ENCODE data around the gene C11orf58.

Gene C11orf58

DNA sequence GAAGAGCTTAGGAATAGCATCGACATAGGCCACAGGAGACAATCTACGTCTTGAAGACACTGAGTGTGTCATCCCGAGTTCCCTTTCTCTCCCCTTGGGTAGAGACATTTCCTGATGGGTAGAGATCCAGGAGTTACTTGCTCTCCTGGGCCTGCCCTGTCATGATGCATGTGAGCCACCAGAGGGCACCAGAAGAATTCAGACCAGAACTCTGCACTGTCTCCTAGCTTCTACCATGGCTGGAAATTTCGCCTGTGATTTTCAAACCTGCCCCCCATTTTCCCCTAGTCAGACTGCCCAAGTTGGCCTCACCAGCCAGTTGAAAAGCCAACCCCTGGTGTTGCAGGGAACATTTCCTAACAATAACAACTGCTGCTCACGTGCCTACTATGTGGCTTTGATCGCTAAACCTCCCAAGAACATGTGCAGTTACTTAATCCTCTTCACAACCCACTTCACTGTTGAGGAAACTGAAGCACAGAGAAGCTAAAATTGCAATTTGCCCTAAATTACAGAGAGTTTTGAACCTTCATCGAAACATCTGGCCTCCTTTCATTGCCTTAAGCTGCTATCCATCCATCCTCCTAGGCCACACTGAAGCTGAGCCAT, 47.2 kb downstream of the C11orf58 start:
- DNase-seq (ENCODE audit: low read depth): peak; percentile 13

DNA sequence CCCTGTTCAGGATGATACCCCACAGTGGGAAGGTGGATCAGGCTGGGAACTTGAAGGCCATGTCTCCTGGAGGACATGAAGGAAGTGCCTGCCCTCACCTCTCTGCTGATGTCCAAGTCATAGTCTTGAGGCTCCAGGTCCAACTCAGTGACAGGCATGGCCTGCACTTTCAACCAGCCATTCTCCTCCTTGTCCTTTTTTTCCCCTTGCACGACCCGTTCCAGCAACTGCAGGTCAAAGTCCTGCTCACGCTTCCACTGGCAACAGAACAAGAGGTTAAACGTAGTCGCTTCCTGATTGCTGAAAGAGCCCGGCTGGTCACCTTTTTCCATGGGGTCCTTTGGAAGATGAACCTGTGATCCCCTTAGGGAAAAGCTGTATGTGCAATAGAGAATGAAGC, 47.7 kb downstream of the C11orf58 start:
- DNase-seq (ENCODE audit: low read depth): no peak

DNA sequence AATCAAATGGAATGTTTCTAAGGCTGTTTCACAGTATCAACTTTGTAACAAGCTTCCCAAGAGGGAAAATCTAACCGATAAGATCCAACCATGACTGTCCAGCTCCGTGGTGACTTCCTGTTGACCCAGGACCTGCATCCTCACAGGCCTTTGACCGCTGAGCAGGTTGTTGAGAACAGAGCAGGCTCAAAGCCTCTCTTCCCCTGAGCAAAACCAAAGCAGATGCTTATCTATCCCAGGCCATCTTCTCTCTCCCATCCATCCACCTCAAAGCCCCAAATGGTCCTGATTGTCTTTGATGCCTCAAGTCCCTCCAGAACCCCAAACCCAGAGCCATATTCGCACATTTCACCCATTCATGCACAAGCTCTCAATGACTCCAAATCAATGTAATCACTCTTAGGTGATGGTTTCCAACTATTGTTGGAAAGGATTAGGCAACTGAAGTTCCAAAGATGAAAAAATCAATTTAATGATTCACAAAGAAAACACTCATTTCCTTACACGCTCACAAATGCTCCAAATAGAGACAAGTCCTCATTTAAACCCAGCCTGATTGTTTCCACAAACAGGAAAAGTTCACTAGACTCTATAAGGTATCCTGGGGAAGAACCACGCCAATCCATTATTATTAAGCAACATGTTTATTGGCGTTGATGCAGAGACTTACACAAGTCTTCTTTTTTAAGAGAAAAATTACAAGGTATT, 48.7 kb downstream of the C11orf58 start:
- DNase-seq (ENCODE audit: low read depth): no peak

DNA sequence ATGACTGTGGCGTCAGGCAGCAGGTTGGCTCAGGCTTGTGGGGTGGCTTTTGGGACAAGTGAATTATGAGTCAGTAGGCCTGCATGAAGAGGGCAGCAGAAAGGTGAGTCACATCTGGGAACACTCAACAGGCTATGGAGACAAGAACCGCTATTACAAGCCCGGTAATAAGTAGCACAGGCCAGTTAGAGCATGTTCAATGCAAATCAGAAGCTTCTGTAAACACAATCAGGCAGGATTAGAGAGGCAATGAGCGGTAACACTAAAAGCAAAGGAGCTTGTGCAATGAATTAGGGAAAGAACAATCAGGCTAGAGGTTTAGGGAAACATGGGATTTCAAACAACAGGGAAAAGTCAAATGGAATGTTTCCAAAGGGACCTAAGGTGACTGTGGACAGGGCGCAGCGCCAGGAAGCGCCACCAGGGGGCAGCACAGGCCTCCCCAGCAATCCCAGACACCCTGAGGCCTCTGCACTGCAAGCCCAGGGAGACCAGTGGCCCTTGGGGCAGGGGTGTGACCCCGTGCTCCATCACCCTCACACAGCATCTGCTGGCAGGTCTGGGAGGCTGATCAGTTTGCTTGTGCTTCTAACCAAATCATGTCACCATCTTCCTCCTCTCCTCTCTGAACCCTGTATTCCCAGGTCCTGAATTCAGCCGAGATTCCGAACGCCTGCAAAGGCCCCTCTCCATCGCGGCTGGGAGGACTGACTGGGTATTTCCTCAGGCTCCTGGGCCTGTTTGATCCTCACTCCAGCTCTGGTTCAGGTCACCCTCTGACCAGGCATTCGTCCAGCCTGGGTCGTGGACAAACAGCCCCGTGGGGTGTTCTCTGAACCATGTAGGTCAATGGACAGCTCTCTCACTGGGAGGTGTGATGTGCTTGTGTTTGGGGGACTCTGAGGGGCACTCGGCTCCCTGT, 50.0 kb downstream of the C11orf58 start:
- DNase-seq (ENCODE audit: low read depth): peak; percentile 30

DNA sequence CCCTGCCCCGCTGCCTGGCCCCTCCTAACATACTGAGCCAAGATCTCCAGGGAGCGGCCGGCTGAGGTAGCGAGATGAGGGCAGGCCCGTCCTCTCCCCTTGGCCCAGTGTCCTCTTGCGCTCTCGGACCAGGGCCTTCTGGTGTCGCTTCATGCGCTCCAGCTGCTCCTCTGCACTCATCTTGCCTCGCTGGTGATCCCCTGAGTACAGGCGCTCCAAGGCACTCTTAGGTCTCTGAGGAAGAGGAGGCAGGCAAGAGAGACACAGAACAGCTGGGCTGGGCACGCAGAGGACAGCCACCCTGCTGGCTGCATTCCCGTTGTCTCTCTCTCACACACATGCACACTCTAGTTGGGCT, 50.6 kb downstream of the C11orf58 start:
- DNase-seq (ENCODE audit: low read depth): no peak

DNA sequence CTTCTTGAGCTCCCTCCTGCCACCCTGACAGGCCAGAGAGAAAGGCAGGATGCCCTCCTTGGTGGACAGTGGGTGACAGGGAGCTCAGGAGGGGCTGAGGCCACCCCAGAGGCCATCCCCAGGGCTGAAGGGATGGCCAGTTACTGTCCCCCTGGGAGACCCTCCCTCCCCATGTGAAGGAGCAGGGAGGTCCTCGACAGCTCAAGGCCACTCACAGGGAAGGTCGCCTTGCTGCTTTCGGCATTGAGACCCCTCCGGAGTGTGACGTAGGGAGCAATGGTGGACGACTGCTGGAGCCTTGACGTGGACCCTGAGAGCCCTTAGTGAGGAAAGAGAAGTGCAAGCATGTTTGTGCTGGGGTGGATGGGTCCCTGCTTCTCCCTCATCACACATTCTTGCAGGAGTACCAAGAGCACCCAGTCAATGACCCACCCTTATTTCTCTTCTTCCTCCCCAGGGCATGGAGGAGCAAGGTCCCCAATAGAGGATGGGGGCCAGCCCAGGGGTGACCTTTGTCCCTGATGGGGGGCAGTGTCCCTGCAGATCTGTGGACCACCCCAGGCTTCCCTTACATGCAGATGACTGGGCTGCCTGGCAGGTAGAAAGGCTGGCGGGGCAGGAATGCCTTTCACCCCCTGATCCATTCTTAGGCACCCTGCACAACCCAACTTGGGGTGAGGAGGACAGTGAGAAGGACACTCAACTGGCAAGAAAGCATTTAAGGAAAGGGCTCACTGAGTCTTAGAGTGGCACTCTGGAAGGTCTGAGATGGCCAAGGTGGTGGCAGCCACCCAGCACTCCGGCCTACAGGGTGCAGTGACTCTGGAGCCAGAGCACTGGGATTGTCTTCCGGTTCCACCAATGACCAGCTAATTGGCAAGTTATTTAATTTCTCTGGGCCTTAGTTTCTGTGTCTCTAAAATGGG, 51.4 kb downstream of the C11orf58 start:
- no peak for DNase-seq (ENCODE audit: low read depth)

DNA sequence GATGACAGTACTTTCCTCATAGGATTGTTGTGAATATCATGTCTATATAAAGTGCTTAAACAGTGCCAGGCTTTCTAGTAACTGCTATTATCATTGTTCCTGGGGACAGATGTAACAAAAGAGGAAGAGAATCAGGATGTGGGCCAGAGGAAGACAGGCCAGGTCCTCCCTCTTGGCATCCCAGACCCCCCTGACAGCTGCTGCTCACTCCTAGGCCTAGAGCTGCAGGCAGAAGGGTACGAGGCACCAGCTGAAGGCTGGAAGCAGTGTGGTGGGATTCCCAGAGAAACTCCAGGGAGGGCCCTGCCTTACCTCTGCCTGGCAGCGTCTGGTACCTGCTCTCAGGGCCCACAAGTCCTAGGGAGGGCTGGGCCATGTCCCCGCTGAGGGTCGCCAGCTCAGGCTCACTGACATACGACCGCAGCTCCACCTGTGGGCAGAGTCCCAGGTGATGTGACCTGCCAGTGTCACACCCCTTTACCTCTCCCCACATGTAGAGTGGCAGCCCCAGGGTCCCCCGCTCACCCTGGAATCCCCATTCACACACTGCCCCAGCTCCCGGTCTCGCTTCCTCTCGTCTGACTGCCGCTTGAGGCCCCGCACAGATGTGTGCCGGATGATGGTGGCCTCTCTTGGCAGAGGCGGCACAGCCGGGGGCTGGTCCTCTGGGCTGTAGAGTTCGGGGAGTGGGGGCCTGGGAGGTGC, 52.2 kb downstream of the C11orf58 start:
- DNase-seq (ENCODE audit: low read depth): no peak

DNA sequence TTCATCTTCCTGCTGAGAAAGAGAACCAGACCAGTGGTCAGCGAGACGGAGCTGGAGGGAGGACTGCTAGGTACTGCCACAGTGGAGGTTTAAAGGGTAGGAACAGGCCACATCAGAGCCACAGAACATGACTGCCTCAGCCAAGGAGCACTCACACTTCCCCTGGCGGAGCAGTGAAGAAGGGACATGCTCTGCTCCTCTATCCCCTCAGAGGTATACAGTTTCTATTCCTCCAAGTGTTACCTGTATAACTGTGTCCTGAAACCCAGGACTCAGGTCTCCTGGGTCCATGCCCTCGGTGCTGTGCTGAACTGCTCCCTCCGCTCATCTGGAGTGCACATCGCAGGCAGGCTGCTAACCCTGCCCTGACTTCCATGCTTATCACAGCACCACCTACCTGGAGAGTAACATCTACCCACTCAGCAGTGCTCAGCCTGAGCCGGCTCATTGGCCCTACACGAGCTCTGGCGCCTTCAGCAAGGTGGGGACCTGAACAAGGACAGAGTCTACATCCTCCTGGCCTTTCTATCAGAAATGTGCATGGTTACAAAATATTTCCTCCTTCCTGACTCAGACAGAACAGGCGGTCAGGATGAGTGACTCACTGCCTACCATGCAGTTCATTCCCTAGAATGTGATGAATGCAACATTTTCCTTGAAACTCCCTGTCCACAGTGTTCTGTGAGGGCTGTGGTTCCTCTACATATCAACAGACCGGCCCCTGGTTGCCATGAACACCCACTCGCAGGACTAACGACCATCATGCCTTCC, 52.9 kb downstream of the C11orf58 start:
- DNase-seq (ENCODE audit: low read depth): no peak

DNA sequence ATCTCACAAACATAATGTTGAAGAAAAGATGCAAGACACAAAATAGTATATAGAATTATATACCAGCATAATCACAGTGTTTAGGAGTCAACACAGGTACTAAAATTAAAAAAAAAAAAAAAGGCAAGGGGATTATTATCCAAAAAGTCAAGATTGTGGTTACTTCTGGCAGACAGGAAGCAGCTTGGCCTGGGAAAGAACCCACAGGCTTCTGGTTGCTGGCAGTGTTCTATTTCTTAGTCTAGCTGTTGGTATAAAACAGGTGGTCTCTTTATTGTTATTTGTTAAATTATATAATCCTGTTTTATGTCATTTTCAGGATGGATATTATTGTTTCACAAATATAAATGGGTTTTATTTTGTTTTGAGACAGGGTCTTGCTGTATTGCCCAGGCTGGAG, 54.0 kb downstream of the C11orf58 start:
- DNase-seq (ENCODE audit: low read depth): no peak

DNA sequence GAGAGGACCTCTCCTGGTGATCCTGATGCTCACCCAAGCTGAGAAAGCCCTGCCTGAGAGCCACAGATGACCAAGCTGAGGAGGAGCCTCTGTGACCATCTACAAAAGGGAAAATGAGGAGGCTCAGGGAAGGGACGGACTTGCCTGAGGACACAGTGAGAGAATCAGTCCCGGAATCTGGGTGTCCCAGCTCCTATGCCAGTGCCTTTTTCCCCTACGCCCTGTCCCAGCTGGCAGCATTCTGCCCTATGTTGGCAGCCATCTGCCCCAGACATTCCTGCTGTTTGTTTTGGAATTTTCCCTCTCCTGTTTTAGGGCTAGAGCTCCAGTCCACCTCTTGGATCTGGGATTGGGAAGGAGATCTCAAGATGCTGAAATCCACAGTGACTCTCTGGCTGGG, 54.6 kb downstream of the C11orf58 start:
- no peak for DNase-seq (ENCODE audit: low read depth)

DNA sequence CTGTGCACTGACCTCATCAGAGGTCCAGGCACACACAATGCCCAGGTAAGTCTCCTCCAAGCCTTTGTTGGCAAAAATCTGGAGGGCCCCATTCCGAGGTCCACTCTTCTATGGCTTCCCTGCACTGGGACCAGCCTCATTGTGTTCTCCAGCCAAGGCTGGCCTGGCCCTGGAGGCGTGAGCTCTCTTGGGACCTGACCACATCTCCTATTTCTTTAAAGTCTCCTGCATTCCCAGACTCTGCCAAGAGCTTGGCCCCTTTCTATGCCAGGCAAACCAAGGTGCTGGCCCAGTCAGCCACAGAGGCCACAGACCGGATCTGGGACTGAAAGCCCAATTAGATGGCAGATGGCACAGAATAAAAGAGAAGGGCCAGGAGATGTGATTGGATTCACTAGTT, 55.1 kb downstream of the C11orf58 start:
- no peak for DNase-seq (ENCODE audit: low read depth)

DNA sequence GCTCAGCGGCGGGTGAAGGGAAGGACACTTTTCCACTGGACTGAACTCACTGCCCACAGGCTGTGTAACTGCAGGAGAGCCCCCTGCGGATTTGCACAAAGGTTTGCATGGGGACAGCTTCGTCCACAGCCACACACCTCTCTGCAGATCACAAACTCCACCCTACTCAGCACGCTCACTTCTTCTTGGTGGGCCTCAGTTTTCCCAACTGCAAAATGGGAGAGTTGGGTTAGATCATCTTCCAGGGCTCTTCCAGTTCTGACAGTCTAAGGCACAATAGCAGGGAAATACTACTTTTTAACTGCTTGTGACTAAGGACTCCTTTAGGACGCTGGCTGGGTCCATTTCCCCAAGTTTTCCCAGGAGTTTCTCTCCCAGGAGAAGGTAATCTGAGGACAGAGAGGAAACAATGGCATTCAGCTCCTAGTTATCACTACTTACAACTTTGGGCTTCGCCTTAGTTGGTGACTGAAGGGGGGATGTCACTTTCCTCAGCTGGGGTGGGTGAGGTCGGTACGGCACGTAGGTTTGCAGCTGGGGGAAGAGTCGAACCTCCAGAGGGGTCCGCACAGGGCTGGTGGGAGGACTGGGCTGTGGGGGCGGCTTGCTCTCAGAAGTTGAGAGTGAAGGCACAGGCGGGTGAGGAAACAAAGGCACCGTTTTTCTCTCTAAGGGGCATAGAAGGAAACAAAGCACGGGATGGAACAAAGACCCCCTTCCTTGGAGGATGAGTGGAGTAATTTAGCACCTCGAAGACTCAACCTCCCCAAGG, 55.8 kb downstream of the C11orf58 start:
- no peak for DNase-seq (ENCODE audit: low read depth)

DNA sequence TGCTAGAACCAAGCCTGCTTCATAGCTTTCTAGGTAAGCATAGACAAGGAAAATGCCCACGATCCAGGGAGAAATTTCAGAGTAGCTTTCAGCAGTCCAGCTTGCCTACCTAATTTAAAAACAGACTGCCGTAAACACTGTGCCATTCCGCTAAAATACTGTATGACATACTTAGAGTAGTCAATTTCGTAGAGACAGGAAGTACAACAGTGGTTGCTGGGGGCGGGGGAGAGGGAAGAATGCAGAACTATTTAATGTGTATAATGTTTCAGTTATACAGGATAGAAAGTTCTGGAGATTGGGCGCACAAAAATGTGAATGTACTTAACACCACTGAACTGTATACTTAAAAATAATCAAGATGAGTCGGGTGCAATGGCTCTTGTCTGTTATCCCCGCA, 56.7 kb downstream of the C11orf58 start:
- DNase-seq (ENCODE audit: low read depth): no peak

DNA sequence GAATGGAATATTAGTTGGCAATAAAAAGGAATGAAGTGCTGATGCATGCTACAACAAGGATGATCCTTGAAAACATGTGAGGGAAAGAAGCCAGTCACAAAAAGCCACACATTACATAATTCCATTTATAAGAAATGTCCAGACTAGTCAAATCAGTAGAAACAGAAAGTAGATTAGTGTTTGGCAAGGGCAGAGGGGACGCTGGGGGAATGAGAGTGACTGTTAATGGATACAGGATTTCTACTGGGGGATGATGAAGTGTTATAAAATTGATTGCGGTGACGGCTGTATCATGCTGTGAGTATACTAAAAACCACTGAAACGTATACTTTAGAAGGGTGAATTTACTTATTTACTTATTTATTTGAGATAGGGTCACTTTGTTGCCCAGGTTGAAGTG, 57.9 kb downstream of the C11orf58 start:
- DNase-seq (ENCODE audit: low read depth): no peak

DNA sequence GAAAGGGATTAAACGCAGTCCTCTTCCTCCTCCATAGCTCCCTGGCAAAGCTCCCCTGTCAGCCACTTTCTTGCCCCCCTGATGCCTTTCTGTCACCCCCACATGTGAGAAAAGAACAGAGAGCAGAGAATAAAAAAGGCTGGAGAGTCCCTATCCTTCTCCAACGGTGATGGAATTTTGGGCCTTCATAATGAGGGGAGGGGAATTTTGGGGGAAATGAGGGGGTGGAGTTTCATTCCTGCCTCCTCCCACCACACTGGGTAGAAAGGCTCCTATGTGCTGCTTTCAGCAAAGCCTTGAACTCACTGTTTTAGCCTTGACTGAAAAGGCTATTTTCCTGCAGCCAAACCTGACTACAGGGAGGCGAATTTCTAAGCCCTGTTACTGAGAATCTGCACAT, 59.3 kb downstream of the C11orf58 start:
- DNase-seq (ENCODE audit: low read depth): no peak

DNA sequence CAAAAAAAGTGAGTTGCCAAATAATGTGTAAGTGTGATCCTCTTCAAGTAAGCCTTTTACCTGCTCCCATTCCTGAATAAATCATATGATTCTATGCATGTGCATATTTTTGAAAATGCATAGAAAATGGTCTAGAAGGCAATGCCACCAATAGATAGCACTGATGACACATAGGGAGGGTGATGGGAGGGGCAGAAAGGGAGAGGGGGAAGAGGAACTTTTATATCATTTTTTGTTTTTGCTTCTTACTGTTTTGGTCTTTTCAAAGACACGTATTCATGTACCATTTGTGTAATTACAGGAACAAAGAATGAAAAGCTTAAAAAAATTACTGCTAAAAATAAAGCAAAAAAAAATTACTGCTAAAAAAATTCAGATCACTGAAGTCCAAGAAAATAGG, 60.8 kb downstream of the C11orf58 start:
- no peak for DNase-seq (ENCODE audit: low read depth)

DNA sequence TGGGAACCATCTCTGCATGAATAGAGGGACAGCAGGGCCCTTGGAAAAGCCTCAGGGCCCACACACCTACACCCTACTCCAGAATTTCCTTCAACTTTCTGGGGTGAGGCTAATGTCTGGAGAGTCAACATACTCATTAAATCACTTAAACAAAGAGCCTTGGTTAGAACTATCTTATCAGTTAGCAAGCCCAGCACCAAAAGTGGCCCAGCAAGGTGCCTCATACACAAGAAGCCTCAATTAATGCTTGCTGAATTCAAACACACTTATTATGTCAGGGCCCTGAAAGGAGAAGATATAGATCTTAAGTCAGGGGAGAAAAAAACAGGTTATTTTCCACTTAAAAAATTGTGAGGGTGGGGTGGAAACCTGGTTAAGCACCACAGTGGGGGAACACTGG, 61.4 kb downstream of the C11orf58 start:
- DNase-seq (ENCODE audit: low read depth): no peak

DNA sequence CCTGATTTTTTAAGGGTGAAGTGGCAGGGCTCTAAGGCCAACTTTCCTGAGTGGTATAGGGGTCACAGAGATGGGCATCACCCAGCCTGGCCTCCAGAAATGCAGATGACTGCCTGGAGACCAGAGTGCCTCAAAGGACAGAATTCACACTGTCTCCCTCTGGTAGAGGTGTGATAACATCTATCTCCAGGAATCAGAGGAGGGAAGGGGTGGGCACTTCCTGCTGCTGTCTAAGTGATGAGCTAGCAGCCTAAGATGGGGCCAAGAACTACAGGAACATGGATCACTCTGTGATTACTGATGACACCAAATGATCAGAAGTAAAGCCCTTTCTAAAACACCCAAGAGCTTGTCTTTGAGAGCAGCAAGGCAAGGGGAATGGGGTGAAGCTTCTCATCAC, 61.9 kb downstream of the C11orf58 start:
- DNase-seq (ENCODE audit: low read depth): no peak

DNA sequence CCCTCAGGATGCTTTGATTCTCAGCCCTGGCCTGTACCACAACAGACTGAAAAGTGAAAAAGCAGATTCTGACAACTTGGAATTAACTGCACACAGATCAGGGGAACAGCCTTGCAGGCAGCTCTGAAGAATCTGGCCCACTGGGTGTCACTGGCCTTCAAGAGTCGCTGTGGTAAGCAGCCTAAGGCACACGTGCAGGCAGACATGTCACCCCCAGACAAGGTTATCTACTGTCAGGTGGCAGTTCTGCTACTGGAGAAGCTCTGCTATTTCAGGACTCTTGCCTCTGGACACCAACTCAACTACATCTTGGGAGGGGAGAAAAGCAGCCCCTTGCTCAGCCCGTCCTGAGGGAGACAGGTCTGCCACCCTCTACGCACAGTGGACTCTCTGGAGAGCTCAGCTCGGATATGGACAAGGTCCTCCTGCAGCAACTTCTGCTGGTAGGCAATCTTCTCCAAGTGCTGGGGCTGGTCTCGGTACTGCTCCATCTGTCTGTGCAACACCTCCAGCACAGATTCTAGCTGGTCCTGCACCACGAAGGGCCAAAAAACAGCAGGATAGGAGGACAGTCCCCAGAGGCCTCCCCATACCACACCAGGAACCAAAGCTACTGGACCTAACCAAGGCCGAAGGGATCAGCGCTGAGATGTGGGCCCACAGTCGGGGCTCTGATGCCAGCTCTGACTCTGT, 63.0 kb downstream of the C11orf58 start:
- no peak for DNase-seq (ENCODE audit: low read depth)
